Ishikawa (cell line): ENCODE results near the gene RPS3.

Source experiments
- CEBPB ChIP-seq: IDR thresholded peaks from 2 replicates; pipeline ENCODE4 v1.6.1; 2012
- CREB1 ChIP-seq: IDR thresholded peaks from 2 replicates; pipeline ENCODE4 v1.6.1; 2012; ENCODE audit warnings: low read depth
- EGR1 ChIP-seq: IDR thresholded peaks from 2 replicates; pipeline ENCODE4 v1.6.1; 2012
- EP300 ChIP-seq: IDR thresholded peaks from 2 replicates; pipeline ENCODE4 v1.6.1; 2012; ENCODE audit warnings: borderline replicate concordance
- FOXM1 ChIP-seq: IDR thresholded peaks from 2 replicates; pipeline ENCODE4 v1.6.1; 2012; ENCODE audit warnings: low read depth, borderline replicate concordance
- MAX ChIP-seq: IDR thresholded peaks from 2 replicates; pipeline ENCODE4 v1.6.1; 2012
- NFIC ChIP-seq: IDR thresholded peaks from 2 replicates; pipeline ENCODE4 v1.6.1; 2012
- RAD21 ChIP-seq: IDR thresholded peaks from 2 replicates; pipeline ENCODE4 v1.6.1; 2012; ENCODE audit warnings: low read depth
- REST ChIP-seq: IDR thresholded peaks from 2 replicates; pipeline ENCODE4 v1.6.1; 2012; ENCODE audit warnings: low read depth, mild to moderate bottlenecking
- TAF1 ChIP-seq: IDR thresholded peaks from 2 replicates; pipeline ENCODE4 v1.6.1; 2012; ENCODE audit warnings: low read depth, mild to moderate bottlenecking
- TCF12 ChIP-seq: IDR thresholded peaks from 2 replicates; pipeline ENCODE4 v1.6.1; 2012; ENCODE audit warnings: low read depth
- TEAD4 ChIP-seq: IDR thresholded peaks from 2 replicates; pipeline ENCODE4 v1.6.1; 2012
- YY1 ChIP-seq: IDR thresholded peaks from 2 replicates; pipeline ENCODE4 v1.6.1; 2012; ENCODE audit warnings: low read depth
- ZBTB7A ChIP-seq: IDR thresholded peaks from 2 replicates; pipeline ENCODE4 v1.6.1; 2012; ENCODE audit warnings: low read depth
- TF ChIP-seq, protein P1 (sequence below): IDR thresholded peaks from 2 replicates; pipeline ENCODE4 v1.6.1; 2012

The RPS3 gene

GRCh38 chr11:75422248-75423231, 23.2 kb downstream of the RPS3 start:
- TF ChIP-seq TAF1 (no peak), EP300 (no peak), NFIC (no peak), CEBPB (no peak), FOXM1 (no peak)

DNA sequence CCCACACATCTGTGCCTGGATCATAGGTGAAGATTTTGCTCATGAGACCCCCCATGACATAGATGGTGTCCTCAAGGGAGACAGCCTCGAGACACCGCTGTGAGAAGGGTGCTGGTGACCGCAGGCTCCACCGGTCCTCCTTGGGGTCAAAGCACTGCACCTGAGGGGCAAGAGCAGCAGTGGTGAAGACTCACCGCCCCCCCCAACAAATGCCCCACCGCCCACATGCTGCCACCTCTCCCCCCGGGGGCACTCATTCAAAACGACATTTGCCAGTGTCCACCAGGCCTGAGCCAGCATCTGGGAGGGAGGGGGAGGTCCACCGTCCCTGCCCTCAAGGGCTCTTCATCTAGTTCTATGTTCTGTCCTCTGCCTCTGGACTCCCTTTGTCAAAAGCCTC, 24.4 kb downstream of the RPS3 start:
- TF ChIP-seq ZBTB7A (no peak), NFIC (no peak), TEAD4 (no peak), TCF12 (no peak), MAX (no peak), REST (no peak), RAD21 (no peak)

DNA sequence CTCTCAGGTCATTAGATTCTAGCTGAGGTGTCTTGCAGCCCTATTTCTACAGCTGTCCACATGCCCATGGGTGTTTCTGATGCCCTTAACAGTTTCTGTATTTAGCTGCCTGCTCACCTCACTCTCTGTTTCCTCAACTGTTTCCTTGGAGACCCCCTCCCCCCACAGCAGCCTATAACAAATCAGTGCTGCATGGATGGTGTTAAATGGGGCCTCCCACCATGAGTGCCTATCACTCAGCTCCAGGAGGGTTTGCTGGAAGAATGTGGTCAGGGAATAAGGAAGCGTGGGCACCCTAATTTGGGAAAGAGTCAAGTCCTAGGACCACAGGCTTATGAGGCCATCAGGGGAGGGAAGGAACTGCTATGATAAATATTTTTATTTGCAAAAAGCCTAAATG, 25.1 kb downstream of the RPS3 start:
- no peak for TF ChIP-seq RAD21
- no peak for TF ChIP-seq EP300
- no peak for TF ChIP-seq CREB1
- no peak for TF ChIP-seq TCF12
- no peak for TF ChIP-seq NFIC
- no peak for TF ChIP-seq EGR1
- no peak for TF ChIP-seq TEAD4
- TF ChIP-seq MAX, result no peak
- TF ChIP-seq ZBTB7A, result no peak
- TF ChIP-seq REST, result no peak
- TF ChIP-seq YY1, result no peak
- TF ChIP-seq, protein P1, sequence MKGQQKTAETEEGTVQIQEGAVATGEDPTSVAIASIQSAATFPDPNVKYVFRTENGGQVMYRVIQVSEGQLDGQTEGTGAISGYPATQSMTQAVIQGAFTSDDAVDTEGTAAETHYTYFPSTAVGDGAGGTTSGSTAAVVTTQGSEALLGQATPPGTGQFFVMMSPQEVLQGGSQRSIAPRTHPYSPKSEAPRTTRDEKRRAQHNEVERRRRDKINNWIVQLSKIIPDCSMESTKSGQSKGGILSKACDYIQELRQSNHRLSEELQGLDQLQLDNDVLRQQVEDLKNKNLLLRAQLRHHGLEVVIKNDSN, result no peak
- no peak for TF ChIP-seq FOXM1
- TF ChIP-seq CEBPB, result no peak
- no peak for TF ChIP-seq TAF1

GRCh38 chr11:75425422-75425821, 26.1 kb downstream of the RPS3 start:
- TF ChIP-seq YY1, result no peak
- TF ChIP-seq EGR1, result no peak
- TF ChIP-seq, protein P1, result no peak
- TF ChIP-seq RAD21, result no peak
- no peak for TF ChIP-seq TCF12
- no peak for TF ChIP-seq NFIC
- no peak for TF ChIP-seq EP300
- TF ChIP-seq TAF1, result no peak
- no peak for TF ChIP-seq FOXM1
- no peak for TF ChIP-seq CREB1
- TF ChIP-seq TEAD4, result no peak

- TF ChIP-seq TAF1 (no peak), YY1 (no peak), TCF12 (no peak), CREB1 (no peak), CEBPB (no peak), ZBTB7A (no peak), TEAD4 (no peak), REST (no peak), RAD21 (no peak), MAX (no peak), FOXM1 (no peak), EGR1 (no peak)
- TF ChIP-seq, protein P1, result no peak
These were observed 27.4 kb downstream of the RPS3 start for GRCh38 chr11:75426720-75427086.
